Kasumi-1 (cell line): Measurements from ENCODE around the gene INA.

Experiments
- DNase-seq, 2 experiments: peaks; one replicate each; lab custom pipeline; 2025; lab: John Stamatoyannopoulos, UW

Gene INA

DNA sequence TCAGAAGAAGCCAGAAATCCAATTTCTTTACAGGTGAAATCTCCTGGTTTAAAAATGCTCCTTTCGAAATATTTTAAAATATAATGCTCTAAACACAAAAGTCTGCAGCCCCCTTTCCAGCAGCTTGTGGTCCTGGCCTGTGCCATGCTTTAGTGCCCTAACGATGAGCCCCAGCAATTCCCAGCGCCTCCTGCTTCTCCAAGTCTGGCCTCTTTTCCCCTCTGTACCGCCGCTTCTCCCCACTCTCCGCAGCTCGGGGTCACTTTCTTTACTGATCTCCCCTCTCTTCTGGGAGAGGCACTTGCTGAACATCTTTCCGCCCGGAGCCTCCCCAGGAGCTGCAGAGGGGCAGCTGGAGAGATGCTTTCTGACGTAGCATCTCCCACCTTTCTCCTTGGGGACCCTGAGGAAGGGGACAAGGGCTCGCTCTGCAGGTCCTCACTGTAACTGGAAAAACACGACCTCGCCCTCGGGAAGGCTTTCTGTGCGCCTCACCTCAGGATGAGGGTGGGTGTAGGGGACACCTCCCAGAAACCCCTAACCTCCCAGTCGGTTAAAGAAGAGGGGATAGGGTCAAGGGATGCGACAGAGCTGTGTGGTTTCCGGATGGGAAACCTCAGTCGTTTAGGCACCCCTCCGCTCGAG is 565 bp upstream of the INA start:
- no peak for DNase-seq

DNA sequence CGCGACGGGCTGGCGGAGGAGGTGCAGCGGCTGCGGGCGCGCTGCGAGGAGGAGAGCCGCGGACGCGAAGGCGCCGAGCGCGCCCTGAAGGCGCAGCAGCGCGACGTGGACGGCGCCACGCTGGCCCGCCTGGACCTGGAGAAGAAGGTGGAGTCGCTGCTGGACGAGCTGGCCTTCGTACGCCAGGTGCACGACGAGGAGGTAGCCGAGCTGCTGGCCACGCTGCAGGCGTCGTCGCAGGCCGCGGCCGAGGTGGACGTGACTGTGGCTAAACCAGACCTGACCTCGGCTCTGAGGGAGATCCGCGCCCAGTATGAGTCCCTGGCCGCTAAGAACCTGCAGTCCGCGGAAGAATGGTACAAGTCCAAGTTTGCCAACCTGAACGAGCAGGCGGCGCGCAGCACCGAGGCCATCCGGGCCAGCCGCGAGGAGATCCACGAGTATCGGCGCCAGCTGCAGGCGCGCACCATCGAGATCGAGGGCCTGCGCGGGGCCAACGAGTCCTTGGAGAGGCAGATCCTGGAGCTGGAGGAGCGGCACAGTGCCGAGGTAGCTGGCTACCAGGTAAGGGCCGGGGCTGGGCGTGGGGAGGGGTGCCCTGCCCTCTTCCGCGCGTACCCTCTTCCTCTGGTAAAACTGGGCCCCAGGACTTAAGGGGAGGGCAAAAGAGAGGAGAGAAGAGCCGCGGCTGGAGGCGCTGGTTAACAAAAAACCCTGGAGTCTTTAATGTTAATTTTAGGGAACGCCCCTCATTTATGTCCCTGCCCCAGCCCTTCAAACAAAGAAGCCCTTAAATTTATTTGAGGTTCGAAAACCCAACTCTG is 987 bp downstream of the INA start:
- no peak for DNase-seq

DNA sequence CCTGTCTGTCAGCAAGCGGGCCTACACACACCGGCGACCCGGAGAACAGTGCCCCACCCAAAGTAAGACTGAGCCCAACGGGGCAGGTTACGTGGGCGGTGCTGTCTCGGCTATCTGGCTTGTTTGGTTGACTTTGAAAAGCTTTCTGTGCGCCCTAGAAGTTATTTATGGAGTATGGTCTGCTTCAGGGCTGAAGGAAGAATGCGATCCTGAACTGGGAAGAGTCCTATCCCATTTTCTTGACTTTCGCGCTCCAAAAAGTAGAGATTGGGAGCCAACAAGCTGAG is 1.5 kb downstream of the INA start:
- no peak for DNase-seq

DNA sequence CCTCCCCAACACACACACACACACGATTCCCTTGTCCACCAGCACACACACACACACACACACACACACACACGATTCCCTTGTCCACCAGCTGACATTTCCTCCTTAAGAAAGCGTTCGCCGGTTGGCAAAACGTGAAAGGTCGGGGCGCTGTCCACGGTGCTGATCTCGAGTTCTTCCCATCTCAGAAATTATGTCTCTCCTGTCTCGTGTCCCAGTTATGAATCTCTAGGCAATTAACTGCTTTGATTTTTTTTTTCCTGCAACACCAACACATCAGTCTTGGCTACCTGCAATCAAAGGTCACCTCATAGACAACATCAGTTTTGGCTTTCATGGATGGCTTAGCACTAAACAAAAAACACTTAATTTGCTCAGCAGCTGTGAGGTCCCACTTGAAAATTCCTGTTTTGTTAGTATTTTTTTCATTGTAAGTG is 1.9 kb downstream of the INA start:
- peak; percentile 71 to 90 for DNase-seq

DNA sequence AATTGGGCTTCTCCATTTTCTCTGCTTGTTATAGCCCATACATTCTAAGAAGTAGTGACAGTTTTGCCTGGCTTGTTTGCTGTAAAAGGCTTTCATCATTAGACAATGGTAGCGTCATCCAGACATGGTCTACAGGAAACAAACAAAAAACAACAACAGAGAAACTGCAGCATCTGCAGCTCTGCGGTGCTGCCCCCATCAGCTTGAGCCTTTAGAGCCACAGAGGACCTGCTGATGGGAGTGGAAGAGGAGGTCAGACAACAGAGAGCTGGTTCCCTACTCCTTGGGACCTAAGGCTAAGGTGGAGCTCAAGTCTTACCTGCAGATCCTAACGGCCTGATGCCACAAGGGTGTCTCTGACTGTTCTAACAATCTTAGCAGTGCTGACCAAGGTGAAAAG is 3.1 kb downstream of the INA start:
- DNase-seq: no peak

DNA sequence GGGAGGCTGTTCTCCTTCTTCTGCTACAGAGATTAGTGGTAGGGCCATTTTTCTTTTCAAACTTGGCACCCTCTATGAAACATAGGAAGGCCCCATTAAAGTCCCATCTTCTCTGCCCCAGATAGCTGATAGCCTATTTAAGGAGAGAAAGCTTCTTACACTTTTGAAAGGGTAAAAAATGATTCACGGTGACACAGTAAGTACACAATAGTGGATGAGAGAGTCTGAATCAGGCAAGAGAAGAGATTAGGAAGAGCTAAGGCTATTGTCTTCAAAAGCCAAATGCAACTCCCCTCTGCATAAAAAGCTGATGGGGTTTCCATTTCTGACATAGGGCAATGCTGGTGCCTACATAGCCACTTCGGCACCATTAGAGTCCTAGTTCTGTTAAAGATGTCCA is 3.6 kb downstream of the INA start:
- DNase-seq: no peak

DNA sequence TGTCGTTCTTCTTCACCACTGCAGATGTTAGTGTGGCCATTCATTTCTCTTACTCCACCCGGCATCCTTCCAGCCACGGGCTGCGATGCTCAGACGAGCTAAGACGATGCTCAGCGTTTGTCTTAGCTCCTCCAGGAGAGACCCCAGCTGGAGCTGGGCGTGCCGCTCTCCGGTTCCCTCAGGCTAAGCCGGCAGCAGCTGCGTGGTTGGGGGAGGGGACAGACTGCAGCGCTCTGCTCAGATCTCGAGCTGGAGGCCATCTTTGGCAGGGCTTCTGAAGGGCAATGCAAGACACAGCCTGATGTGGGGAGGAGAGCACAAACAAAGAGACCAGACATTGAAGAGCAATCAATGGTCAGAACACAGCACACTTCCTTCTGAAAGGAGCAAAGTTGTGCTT is 4.8 kb downstream of the INA start:
- no peak for DNase-seq

DNA sequence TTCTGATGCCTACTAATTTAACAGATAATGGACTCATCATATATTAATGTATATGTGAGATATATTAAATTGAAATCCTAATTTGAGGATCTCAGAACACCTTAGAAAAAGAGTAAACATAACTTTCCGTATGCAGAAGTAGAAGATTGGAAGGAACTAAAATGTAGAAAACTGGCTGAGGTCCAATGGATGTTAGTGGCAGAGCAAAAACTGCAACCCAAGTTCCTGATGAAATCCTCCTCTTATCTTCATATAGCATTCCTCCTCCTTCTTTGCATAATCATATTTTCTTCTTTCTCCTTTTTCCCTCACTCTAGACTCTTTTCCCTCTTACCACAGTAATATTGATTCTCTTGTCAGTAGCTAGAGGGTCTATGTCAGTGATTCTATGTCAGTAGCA is 6.0 kb downstream of the INA start:
- peak in 1 of 2 experiments; percentile 18 for DNase-seq

DNA sequence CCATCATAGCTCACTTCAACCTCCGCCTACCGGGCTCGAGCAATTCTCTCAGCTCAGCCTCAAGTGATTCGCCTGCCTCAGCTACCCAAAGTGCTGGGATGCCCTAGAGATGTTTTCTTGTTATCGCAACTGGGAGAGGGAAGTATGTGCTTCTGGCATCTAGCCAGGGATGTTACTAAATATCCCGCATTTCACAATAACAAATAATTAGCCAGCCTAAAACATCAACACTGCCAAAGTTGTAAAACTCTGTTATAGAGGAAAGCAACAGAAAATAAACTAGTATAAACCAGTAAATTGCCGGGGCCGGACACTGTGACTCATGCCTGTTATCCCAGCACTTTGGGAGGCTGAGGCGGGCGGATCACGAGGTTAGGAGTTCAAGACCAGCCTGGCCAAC is 7.2 kb downstream of the INA start:
- no peak for DNase-seq

DNA sequence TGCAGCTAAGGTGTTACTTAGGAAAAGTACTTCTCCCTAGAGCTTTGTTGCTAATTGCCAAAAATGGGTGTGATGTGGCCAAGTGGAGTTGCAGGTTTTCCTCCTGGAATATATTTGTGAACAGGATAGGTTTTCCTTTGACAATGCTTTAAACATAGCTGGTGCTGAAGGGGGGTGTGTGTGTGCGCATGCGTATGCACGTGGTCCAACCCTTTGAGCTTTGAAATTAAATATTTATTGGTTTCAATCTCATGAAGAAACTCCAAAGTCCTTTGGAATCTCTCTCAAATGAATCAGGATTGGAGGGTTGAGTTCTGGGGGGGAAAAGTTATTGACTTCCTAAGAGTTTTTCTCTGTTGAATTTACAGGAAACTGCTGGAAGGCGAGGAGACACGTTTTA is 11.1 kb downstream of the INA start:
- DNase-seq: no peak

DNA sequence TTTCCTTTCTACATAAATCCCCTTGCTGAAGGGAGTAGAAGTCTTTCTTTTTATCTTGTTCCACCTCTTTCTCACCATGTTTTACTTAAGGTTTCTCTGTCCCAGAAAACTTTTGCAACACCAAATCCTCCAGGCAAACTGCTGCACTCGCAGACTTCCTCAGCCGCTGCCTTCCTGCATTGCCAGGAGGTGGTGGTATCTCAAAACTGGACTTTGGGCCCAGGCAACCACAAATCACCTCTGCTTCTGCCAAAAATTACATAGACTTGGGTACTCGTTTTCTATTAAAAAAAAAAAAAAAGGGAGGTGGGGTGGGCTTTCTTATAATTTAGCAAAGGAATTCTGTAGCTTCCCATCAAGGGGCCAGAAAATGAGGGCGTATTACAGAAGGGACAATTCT is 14.7 kb downstream of the INA start:
- no peak for DNase-seq

DNA sequence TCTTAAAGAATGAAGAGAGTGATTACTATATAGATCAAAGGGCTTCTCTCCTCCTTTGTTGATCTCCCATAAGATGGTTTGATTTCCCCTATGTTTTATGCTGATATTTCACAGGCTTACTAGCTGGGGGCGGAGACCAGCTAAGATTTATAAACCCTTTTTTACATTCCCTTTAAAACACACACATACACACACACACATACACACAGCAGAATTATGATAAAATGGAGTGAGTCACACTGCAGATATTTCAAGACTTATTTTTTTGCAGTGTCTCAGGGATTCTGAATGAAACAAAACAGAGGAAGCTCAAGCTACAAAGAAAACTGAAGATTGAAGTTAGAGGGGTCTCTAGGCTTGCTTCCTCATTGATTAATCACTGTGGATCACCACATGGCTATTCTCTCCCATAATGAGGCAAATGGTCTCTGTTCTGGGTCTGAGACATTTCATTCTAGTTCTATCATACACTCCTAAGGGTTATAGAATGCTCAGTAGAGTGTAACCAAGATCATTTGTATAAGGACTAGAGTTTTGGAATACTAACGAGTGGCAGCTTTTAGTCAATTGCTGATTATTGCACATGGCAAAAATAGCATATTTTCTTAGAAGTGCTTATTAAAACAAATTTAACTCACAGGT is 18.6 kb downstream of the INA start:
- no peak for DNase-seq

DNA sequence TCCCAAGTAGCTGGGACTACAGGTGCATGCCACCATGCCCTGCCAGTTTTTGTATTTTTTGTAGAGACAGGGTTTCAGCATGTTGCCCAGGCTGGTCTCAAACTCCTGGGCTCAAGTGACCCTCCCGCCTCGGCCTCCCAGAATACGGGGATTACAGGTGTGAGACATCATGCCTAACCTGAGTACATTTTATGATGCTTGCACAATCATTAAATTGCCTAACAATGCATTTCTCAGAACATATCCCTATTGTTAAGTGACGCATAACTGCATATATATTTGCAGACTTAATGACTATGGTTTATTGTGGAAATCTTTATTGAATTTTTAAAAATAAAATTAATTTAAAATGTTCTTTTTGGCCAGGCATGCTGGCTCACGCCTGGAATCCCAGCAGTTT is 30.7 kb downstream of the INA start:
- DNase-seq: no peak

DNA sequence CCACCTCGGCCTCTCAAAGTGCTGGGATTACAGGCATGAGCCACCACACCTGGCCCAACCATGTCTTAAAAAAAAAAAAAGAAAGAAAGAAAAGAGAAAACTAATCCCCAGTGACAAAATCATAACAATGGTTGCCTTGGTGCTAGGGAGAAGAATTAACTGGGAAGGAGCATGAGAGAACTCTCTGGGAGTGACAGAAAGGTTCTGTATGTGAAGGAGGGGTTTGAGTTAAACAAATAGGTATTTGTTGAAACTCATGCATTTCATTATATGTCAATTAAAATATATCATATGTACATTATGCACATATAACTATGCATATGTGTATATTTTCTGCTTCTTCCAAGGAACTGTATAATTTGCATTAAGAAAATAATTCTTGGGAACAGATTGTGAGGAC is 33.3 kb downstream of the INA start:
- DNase-seq: no peak

DNA sequence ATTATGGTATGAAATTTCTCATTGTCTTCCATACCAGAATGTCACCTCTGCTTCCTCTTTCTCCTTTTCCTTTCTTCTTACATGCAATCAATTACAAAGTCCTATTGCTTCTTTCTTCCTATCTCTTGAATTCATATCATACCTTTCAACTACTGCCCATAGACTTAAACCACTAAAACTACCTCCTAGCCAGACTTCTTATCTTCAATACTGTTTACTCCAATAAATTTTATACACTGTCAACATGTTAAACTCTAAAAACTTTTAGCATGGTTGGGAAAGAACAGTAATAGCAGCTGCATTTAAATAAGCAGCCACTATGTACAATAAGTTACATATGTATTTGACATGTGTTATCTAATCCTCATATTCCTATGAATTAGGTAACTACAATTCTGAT is 39.1 kb downstream of the INA start:
- no peak for DNase-seq

DNA sequence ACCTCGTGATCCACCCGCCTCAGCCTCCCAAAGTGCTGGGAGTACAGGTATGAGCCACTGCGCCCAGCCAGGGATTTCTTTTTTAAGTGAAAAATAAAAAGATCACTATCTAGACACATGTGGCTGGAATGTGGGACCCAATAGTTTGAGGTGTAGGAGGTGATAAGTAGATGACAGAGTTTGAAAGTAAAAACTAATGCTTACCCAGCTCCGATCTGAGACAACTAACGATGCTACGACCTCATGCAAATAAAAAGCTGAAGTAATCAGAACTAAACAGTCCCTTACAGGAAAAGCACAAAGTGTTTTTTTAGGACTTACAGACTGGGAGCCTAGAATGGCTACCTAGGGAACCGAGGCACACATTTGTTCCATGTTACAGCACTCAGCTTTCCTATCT is 51.0 kb downstream of the INA start:
- no peak for DNase-seq

DNA sequence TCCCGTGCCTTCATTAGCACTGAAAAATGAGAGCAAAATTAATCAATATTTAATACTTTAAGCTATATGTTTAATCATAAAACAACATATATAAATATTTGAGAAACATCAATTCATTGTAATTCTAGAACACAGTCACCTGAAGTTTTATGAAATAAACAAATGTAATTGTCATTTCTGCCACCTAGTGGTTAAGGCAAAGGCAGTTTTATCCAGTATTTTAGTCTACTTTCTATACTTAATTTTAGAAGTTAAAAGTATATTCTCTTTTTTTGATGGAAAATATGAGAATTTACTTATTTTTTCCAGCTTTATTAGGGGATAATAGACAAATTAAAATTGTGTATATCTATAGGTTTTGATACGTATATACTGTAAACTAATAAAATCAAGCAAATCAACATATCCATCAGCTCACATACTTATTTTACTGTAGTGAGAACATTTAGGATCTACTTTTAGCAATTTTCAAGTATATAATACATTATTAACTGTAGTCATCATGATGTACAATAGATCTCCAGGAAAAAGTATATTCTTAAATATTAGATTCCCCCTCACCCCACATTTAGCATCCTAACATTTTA is 57.1 kb downstream of the INA start:
- DNase-seq: peak; percentile 56 to 74

DNA sequence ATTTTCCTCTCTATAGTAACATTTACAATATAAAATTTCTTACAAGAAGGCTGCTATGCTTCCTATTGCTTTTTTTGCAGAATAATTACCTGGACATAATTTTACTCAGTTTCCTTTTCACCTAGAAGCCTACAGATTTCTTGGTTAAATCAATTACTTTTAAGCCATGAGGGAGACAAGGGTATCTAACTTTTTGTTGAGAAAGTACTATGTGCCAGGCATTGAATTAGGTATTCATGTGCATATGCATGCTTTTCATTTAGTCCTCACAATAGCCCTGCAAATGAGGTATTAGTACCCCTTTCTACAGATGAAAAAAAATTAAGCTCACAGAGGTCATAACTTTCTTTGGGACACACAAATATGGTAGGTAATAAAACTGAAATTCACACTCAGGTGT is 57.6 kb downstream of the INA start:
- DNase-seq: no peak

DNA sequence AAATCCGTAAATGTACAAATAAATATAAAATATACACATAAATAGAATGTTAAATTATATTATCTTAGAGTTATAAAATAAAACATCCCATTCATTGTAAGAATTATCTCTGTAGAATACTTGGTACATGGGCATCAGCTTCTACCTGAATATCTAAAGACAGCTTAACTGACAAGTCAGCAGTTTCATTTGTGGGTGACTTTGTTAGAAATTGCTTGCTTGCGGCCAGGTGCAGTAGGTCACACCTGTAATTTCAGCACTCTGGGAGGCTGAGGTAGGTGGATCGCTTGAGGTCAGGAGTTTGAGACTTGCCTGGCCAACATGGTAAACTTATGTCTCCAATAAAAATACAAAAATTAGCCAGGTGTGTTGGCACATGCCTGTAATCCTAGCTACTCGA is 59.4 kb downstream of the INA start:
- DNase-seq: no peak
